HCT116 (cell line): ENCODE results near the gene TIMM13. TPM values are rescaled to one million over a fixed set of nuclear protein-coding genes. Genes with fewer than 3 reads are reported as not detected.

Source experiments
- ATAC-seq: fragments of 200-7000 bp; cut with Tn5 transposase; 2 replicates; pipeline ENCODE4 v1.9.1; 2020; ENCODE audit warnings: mild to moderate bottlenecking, moderate library complexity
- BruUV-seq: library from RNA; stranded (reverse); fragments of 400-500 nt; replicated peaks from 2 replicates; lab custom pipeline; 2021; lab: Mats Ljungman, UMichigan
- CTCF ChIA-PET: fragments of 300-600 bp; sonication (Branson Sonifier 250); formaldehyde crosslinking; loops from one replicate; lab custom pipeline; 2021; ENCODE audit warnings: antibody characterized with exemption; lab: Charles Lee
- POLR2A ChIA-PET: fragments of 300-600, 350-600 bp; sonication (Branson Sonifier 250); formaldehyde crosslinking; loops from one replicate; lab custom pipeline; 2021; ENCODE audit warnings: antibody characterized with exemption; lab: Charles Lee
- RAD21 ChIA-PET, 2 experiments: fragments of 300-600 bp; sonication (Branson Sonifier 250); formaldehyde crosslinking; loops; one replicate each; lab custom pipeline; 2023; ENCODE audit warnings: low total read pairs in 2 of 2; ENCODE audit not compliant: uncharacterized antibody in 2 of 2, unreplicated experiment in 2 of 2, low non-redundant PET in 1 of 2; lab: Charles Lee
- DNase-seq: peaks from one replicate; pipeline ENCODE4 v3.0.0-alpha.2; 2010; ENCODE audit warnings: low read depth, low spot score
- H2AFZ ChIP-seq: fragments of 200-600 bp; shearing (Covaris generic), sonication (generic); 2 replicates; pipeline ENCODE4 v1.6.1; 2017; ENCODE audit warnings: low read depth, mixed run types, mixed read lengths, antibody characterized with exemption, low read length; ENCODE audit not compliant: poor library complexity, severe bottlenecking
- H3K27ac ChIP-seq: 2 replicates; pipeline ENCODE4 v1.5.1; 2012; ENCODE audit warnings: low read depth, low read length
- H3K27me3 ChIP-seq: fragments of 200-600 bp; sonication (generic); 2 replicates; pipeline ENCODE4 v1.6.1; 2016; ENCODE audit warnings: mixed run types, low read length, mixed read lengths; ENCODE audit not compliant: insufficient read depth
- H3K36me3 ChIP-seq, 2 experiments: fragments of 200-500 bp in 1 of 2; fragments of 200-600 bp in 1 of 2; sonication (Bioruptor generic) in 1 of 2; sonication (generic) in 1 of 2; 2 replicates each; pipeline versions ENCODE4 v1.5.1 to v1.6.1; 2014 to 2016; ENCODE audit warnings: low read length in 2 of 2, inconsistent platforms in 1 of 2, mixed read lengths in 1 of 2, mixed run types in 1 of 2; ENCODE audit not compliant: insufficient read depth in 2 of 2, control insufficient read depth in 1 of 2
- H3K4me1 ChIP-seq, 2 experiments: fragments of 200-600 bp in 1 of 2; sonication (generic) in 1 of 2; 2 replicates each; pipeline versions ENCODE4 v1.5.1 to v1.6.1; 2012 to 2017; ENCODE audit warnings: low read length in 2 of 2, inconsistent platforms in 1 of 2, mild to moderate bottlenecking in 1 of 2, mixed read lengths in 1 of 2, mixed run types in 1 of 2, moderate library complexity in 1 of 2; ENCODE audit not compliant: insufficient read depth in 2 of 2, control insufficient read depth in 1 of 2
- H3K4me2 ChIP-seq: fragments of 200-600 bp; sonication (generic); 2 replicates; pipeline ENCODE4 v1.6.1; 2017; ENCODE audit warnings: mixed run types, low read length, mixed read lengths
- H3K4me3 ChIP-seq, 2 experiments: fragments of 200-600 bp in 1 of 2; sonication (generic) in 1 of 2; replicated peaks in 1 of 2; 2 replicates each; pipeline ENCODE4 v1.5.1; 2011 to 2016; ENCODE audit warnings: low read length in 2 of 2, control low read depth in 1 of 2, low read depth in 1 of 2, mild to moderate bottlenecking in 1 of 2, mixed read lengths in 1 of 2, mixed run types in 1 of 2
- H3K79me2 ChIP-seq: fragments of 200-600 bp; sonication (generic); 2 replicates; pipeline ENCODE4 v1.6.1; 2017; ENCODE audit warnings: mild to moderate bottlenecking, mixed run types, low read length, moderate library complexity, mixed read lengths; ENCODE audit not compliant: insufficient read depth
- H3K9ac ChIP-seq: fragments of 200-600 bp; sonication (generic); 2 replicates; pipeline ENCODE4 v1.6.1; 2016; ENCODE audit warnings: low read length, mixed read lengths
- H3K9me2 ChIP-seq: fragments of 200-600 bp; sonication (generic), shearing (Covaris generic); 2 replicates; pipeline ENCODE4 v1.6.1; 2017; ENCODE audit warnings: mixed run types, mild to moderate bottlenecking, moderate library complexity; ENCODE audit not compliant: insufficient read depth
- H3K9me3 ChIP-seq, 2 experiments: fragments of 200-500 bp in 1 of 2; fragments of 200-600 bp in 1 of 2; sonication (Bioruptor generic) in 1 of 2; sonication (generic) in 1 of 2; 2 replicates each; pipeline ENCODE4 v1.6.1; 2014 to 2017; ENCODE audit warnings: low read length in 2 of 2, mixed read lengths in 2 of 2, inconsistent platforms in 1 of 2, low read depth in 1 of 2, mild to moderate bottlenecking in 1 of 2, mixed run types in 1 of 2, moderate library complexity in 1 of 2; ENCODE audit not compliant: control insufficient read depth in 1 of 2, insufficient read depth in 1 of 2
- H4K20me1 ChIP-seq: fragments of 200-600 bp; sonication (generic), shearing (Covaris generic); 2 replicates; pipeline ENCODE4 v1.6.1; 2017; ENCODE audit warnings: mixed run types, mild to moderate bottlenecking, moderate library complexity; ENCODE audit not compliant: insufficient read depth
- CBX3 ChIP-seq: IDR thresholded peaks from 2 replicates; pipeline ENCODE4 v1.6.1; 2012; ENCODE audit warnings: low read depth
- CEBPB ChIP-seq: IDR thresholded peaks from 2 replicates; pipeline ENCODE4 v1.6.1; 2012; ENCODE audit warnings: low read depth
- EGR1 ChIP-seq: IDR thresholded peaks from 2 replicates; pipeline ENCODE4 v1.6.1; 2012; ENCODE audit warnings: low read depth
- ELF1 ChIP-seq: IDR thresholded peaks from 2 replicates; pipeline ENCODE4 v1.6.1; 2012; ENCODE audit warnings: low read depth, borderline replicate concordance
- EZH2 ChIP-seq: fragments of 200-600 bp; sonication (generic); IDR thresholded peaks from 2 replicates; pipeline ENCODE4 v1.6.1; 2017; ENCODE audit warnings: antibody characterized with exemption, mixed run types
- FOSL1 ChIP-seq: IDR thresholded peaks from 2 replicates; pipeline ENCODE4 v1.6.1; 2012; ENCODE audit warnings: low read depth
- POLR2AphosphoS5 ChIP-seq: IDR thresholded peaks from 2 replicates; pipeline ENCODE4 v1.6.1; 2011; ENCODE audit warnings: mild to moderate bottlenecking, low read depth, low read length, moderate library complexity
- SIN3A ChIP-seq: IDR thresholded peaks from 2 replicates; pipeline ENCODE4 v1.6.1; 2012; ENCODE audit warnings: low read depth
- TCF7L2 ChIP-seq: IDR thresholded peaks from 2 replicates; pipeline ENCODE4 v1.7.0; 2011; ENCODE audit warnings: borderline replicate concordance, inconsistent platforms; ENCODE audit not compliant: insufficient read depth, insufficient read length; ENCODE audit errors: extremely low read depth
- YY1 ChIP-seq: IDR thresholded peaks from 2 replicates; pipeline ENCODE4 v1.6.1; 2011; ENCODE audit warnings: low read length, low read depth, moderate library complexity, mild to moderate bottlenecking; ENCODE audit not compliant: insufficient replicate concordance; ENCODE audit errors: extremely low read depth
- intact Hi-C: fragments of 100-400 bp; cut with micrococcal nuclease; formaldehyde crosslinking; loops from 2 replicates; pipeline ENCODE4 v1.10.0; 2022
- total RNA-seq: library from RNA; stranded (reverse); gene quantifications from one replicate; pipeline ENCODE4 v1.2.1, GENCODE V29; 2021; ENCODE audit not compliant: unreplicated experiment
- TF ChIP-seq, protein P1 (sequence below): IDR thresholded peaks from 2 replicates; pipeline ENCODE4 v1.6.1; 2012; ENCODE audit warnings: low read depth
- TF ChIP-seq, protein P2 (sequence below): IDR thresholded peaks from 2 replicates; pipeline ENCODE4 v1.6.1; 2012
- TF ChIP-seq, protein P3 (sequence below), 3 experiments: fragments of 200-600 bp in 1 of 3; sonication (generic) in 1 of 3; IDR thresholded peaks in 2 of 3; conservative IDR thresholded peaks in 1 of 3; 2 replicates each; pipeline ENCODE4 v1.5.1; 2012 to 2017; ENCODE audit warnings: low read depth in 2 of 3, low read length in 2 of 3, antibody characterized with exemption in 1 of 3, borderline replicate concordance in 1 of 3, control low read depth in 1 of 3, mild to moderate bottlenecking in 1 of 3, mixed read lengths in 1 of 3, mixed run types in 1 of 3, moderate library complexity in 1 of 3; ENCODE audit not compliant: insufficient read depth in 1 of 3

The TIMM13 gene
- total RNA-seq, 1 experiment from 2014 or later: 151 TPM

DNA sequence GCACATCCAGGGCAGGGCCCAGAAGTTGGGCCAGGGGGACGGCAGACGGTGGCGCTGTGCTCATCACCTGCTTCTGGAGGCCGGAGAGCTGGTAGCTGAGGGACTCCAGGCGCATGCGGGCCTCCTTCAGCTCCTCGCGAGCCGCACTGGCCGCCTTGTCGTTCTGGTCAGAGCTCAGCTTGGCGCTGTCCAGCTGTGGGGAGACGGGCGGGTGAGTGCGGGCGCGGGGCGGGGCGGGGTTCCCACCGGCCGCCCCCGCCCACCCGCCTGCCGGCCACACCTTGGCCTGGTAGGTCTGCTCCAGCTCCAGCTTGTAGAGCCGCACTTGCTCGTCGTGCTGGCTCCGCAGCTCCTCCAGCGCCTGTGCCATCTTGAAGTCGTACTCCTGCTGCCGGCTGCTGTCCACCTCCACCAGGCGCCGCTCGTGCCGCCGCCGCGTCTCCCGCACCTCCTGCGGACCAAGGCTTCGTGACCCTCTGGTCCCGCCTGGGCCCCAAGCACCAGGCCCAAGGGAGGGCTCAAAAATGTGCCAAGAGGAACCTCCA lies 7.4 kb upstream of the TIMM13 start:
- DNase-seq (no peak), ATAC-seq (no peak)
- no peak overlapping the region for H3K4me2 ChIP-seq
- BruUV-seq: no TSS peak
- H3K9me3 ChIP-seq: no peaks in the 10 kb centered on the region
- no peak overlapping the region for H3K9ac ChIP-seq
- no peak overlapping the region for H3K4me3 ChIP-seq
- no peaks in the 10 kb centered on the region for H3K9me2 ChIP-seq
- no peak overlapping the region for H3K27ac ChIP-seq
- intact Hi-C loops: no loop called here
- no peaks in the 10 kb centered on the region for H4K20me1 ChIP-seq
- RAD21 ChIA-PET: no interaction called here
- TF ChIP-seq, protein P1, sequence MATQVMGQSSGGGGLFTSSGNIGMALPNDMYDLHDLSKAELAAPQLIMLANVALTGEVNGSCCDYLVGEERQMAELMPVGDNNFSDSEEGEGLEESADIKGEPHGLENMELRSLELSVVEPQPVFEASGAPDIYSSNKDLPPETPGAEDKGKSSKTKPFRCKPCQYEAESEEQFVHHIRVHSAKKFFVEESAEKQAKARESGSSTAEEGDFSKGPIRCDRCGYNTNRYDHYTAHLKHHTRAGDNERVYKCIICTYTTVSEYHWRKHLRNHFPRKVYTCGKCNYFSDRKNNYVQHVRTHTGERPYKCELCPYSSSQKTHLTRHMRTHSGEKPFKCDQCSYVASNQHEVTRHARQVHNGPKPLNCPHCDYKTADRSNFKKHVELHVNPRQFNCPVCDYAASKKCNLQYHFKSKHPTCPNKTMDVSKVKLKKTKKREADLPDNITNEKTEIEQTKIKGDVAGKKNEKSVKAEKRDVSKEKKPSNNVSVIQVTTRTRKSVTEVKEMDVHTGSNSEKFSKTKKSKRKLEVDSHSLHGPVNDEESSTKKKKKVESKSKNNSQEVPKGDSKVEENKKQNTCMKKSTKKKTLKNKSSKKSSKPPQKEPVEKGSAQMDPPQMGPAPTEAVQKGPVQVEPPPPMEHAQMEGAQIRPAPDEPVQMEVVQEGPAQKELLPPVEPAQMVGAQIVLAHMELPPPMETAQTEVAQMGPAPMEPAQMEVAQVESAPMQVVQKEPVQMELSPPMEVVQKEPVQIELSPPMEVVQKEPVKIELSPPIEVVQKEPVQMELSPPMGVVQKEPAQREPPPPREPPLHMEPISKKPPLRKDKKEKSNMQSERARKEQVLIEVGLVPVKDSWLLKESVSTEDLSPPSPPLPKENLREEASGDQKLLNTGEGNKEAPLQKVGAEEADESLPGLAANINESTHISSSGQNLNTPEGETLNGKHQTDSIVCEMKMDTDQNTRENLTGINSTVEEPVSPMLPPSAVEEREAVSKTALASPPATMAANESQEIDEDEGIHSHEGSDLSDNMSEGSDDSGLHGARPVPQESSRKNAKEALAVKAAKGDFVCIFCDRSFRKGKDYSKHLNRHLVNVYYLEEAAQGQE: no peak
- TF ChIP-seq TCF7L2 (no peak), EGR1 (no peak), EZH2 (no peak), CEBPB (no peak), YY1 (no peak), ELF1 (no peak), FOSL1 (no peak), CBX3 (no peak), SIN3A (no peak), POLR2AphosphoS5 (no peak)
- TF ChIP-seq, protein P2, sequence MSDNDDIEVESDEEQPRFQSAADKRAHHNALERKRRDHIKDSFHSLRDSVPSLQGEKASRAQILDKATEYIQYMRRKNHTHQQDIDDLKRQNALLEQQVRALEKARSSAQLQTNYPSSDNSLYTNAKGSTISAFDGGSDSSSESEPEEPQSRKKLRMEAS: no peak
- TF ChIP-seq, protein P3, sequence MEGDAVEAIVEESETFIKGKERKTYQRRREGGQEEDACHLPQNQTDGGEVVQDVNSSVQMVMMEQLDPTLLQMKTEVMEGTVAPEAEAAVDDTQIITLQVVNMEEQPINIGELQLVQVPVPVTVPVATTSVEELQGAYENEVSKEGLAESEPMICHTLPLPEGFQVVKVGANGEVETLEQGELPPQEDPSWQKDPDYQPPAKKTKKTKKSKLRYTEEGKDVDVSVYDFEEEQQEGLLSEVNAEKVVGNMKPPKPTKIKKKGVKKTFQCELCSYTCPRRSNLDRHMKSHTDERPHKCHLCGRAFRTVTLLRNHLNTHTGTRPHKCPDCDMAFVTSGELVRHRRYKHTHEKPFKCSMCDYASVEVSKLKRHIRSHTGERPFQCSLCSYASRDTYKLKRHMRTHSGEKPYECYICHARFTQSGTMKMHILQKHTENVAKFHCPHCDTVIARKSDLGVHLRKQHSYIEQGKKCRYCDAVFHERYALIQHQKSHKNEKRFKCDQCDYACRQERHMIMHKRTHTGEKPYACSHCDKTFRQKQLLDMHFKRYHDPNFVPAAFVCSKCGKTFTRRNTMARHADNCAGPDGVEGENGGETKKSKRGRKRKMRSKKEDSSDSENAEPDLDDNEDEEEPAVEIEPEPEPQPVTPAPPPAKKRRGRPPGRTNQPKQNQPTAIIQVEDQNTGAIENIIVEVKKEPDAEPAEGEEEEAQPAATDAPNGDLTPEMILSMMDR (IDR thresholded peaks at IDR 0.05 in 2 of 3, conservative IDR thresholded peaks at IDR 0.05 in 1 of 3; ENCODE audit: borderline replicate concordance in 1 of 3, insufficient read depth in 1 of 3, low read depth in 2 of 3, low read length in 2 of 3): no peak
- POLR2A ChIA-PET: no interaction called here
- CTCF ChIA-PET: no interaction called here
- no peak overlapping the region for H2AFZ ChIP-seq
- no peaks in the 10 kb centered on the region for H3K27me3 ChIP-seq
- H3K79me2 ChIP-seq: peaks cover 39% of the 10 kb centered on the region
- no peaks in the 10 kb centered on the region for H3K4me1 ChIP-seq
- H3K36me3 ChIP-seq: peaks cover 35 to 51% of the 10 kb centered on the region in 2 experiments
